Calu3 (cell line): Measurements from ENCODE around the gene YOD1. TPM values are rescaled to one million over a fixed set of nuclear protein-coding genes. Genes with fewer than 3 reads are reported as not detected.

Experiments
- BruUV-seq: library from RNA; stranded (reverse); fragments of 400-500 nt; replicated peaks from 2 replicates; lab custom pipeline; 2021; lab: Mats Ljungman, UMichigan
- CTCF ChIA-PET: fragments of 300-600 bp; sonication (Branson Sonifier 250); formaldehyde crosslinking; loops from one replicate; lab custom pipeline; 2022; ENCODE audit warnings: antibody characterized with exemption; lab: Charles Lee
- DNase-seq: peaks from one replicate; pipeline ENCODE4 v3.0.0; 2022
- H3K27ac Mint-ChIP-seq: one replicate; pipeline ENCODE4 v1.8.0; 2022; ENCODE audit warnings: mixed read lengths; ENCODE audit not compliant: unreplicated experiment
- H3K27me3 Mint-ChIP-seq: one replicate; pipeline ENCODE4 v1.8.0; 2022; ENCODE audit warnings: mixed read lengths; ENCODE audit not compliant: unreplicated experiment
- H3K36me3 Mint-ChIP-seq: one replicate; pipeline ENCODE4 v1.8.0; 2022; ENCODE audit warnings: mild to moderate bottlenecking, moderate library complexity, mixed read lengths; ENCODE audit not compliant: insufficient read depth, unreplicated experiment
- H3K4me1 Mint-ChIP-seq: one replicate; pipeline ENCODE4 v1.8.0; 2022; ENCODE audit warnings: mild to moderate bottlenecking, low read depth, mixed read lengths; ENCODE audit not compliant: unreplicated experiment
- H3K4me3 Mint-ChIP-seq: one replicate; pipeline ENCODE4 v1.8.0; 2022; ENCODE audit warnings: mild to moderate bottlenecking, low read depth, moderate library complexity, mixed read lengths; ENCODE audit not compliant: unreplicated experiment
- H3K9me3 Mint-ChIP-seq: one replicate; pipeline ENCODE4 v1.8.0; 2022; ENCODE audit warnings: low read depth, mixed read lengths; ENCODE audit not compliant: unreplicated experiment
- CTCF ChIP-seq: fragments of 200-600 bp; IDR thresholded peaks from one replicate; pipeline ENCODE4 v1.8.0; 2022; ENCODE audit warnings: antibody characterized with exemption; ENCODE audit not compliant: unreplicated experiment
- intact Hi-C: fragments of 100-400 bp; cut with micrococcal nuclease; formaldehyde crosslinking; loops from one replicate; pipeline ENCODE4 v1.10.0; 2022; ENCODE audit not compliant: unreplicated experiment
- total RNA-seq: library from RNA; stranded (reverse); gene quantifications from 2 replicates; pipeline ENCODE4 v1.2.3, GENCODE V29; 2022

YOD1 gene
- total RNA-seq, 1 experiment from 2014 or later: 22.4 TPM

GRCh38 chr1:207027921-207028320 lies 23.1 kb downstream of the YOD1 start:
- no peak for TF ChIP-seq CTCF
- CTCF ChIA-PET: no interaction called here
- peak overlapping the region; percentile 92 for H3K4me3 Mint-ChIP-seq
- H3K9me3 Mint-ChIP-seq: no peaks in the 10 kb centered on the region
- DNase-seq: no peak
- intact Hi-C loops: loop anchor here (10.0 kb wide), 1 partner anchor 297 kb away; the partner anchor contains the start of gene CD55
- no peaks in the 10 kb centered on the region for H3K27me3 Mint-ChIP-seq
- H3K4me1 Mint-ChIP-seq: peaks cover 73% of the 10 kb centered on the region
- H3K27ac Mint-ChIP-seq: peak overlapping the region; percentile 98
- peaks cover 98% of the 10 kb centered on the region for H3K36me3 Mint-ChIP-seq
- no TSS peak for BruUV-seq

DNA sequence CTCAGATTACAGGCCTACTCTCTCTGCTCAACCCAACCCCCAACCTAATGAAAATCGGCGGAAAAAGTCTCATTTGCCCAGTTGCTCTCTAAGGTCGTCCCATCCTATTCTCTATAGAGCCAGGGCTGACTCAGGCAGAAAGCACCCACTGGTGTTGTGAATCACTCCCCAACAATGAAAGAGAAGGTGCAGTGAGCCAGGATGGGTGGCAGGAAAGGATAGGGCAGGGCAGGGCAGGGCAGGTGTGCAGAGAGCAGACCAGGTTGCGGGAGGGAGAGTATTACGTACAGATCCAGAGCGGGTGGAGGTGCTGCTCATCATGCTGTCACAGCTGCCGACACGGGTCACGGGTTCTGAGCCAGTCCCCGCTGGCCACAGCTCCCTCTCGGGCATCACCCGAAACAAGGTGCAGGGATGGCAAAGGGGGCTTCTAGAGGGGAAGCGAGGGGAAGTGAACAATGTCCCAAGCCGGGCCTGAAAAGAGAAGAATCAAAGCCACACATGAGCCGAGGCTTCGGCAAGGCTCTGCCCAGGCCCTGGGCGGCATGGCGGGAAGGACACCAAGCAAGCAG lies 23.7 kb downstream of the YOD1 start:
- Mint-ChIP-seq H3K4me3 (peak overlapping the region; percentile 92), H3K27me3 (no peaks in the 10 kb centered on the region), H3K36me3 (peaks cover 98% of the 10 kb centered on the region), H3K4me1 (peaks cover 80% of the 10 kb centered on the region), H3K27ac (peak overlapping the region; percentile 98), H3K9me3 (no peaks in the 10 kb centered on the region)
- TF ChIP-seq CTCF: no peak
- CTCF ChIA-PET: interaction anchor here (0.9 kb wide), 1 partner anchor 18 kb away, joined by 3 read pairs; no protein-coding TSS in a partner anchor
- BruUV-seq: no TSS peak
- DNase-seq: peak; percentile 87
- intact Hi-C loops: loop anchor here (10.0 kb wide), 1 partner anchor 298 kb away; the partner anchor contains the start of gene CD55

DNA sequence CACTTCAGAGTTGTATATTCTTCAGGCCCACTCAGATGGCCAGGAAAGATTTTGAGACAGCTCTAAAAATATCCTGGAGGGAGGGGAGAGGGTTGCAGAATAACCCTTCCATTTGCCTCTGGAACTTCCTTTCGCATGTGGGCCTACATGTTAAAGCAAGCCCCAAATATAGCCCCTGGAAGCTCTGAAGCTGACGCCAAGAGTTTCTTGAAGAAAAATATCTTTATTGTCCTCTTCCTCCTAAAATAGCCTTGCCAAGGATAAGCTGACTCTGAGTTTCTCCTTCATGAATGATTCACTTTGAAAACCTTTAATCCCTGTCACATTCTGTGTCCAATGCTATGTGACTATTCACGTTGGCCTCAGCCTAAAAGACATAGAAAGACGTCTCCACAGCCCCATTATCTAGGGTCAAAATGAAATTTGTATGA lies 24.9 kb downstream of the YOD1 start:
- BruUV-seq: no TSS peak
- Mint-ChIP-seq H3K4me3 (peak overlapping the region; percentile 92), H3K27ac (peak overlapping the region; percentile 98), H3K4me1 (peaks cover 91% of the 10 kb centered on the region), H3K27me3 (no peaks in the 10 kb centered on the region), H3K9me3 (no peaks in the 10 kb centered on the region), H3K36me3 (peaks cover 98% of the 10 kb centered on the region)
- DNase-seq: no peak
- CTCF ChIA-PET: interaction anchor here (0.8 to 3.1 kb wide), 4 partner anchors 7 to 379 kb away, joined by 3 to 18 read pairs (median 7); partner anchors contain the start of gene C1orf116
- no peak for TF ChIP-seq CTCF
- intact Hi-C loops: loop anchor here (10.0 kb wide), 1 partner anchor 299 kb away; the partner anchor contains the start of gene CD55

- BruUV-seq: TSS peak; percentile 3
- Mint-ChIP-seq H3K9me3 (no peaks in the 10 kb centered on the region), H3K27ac (peak overlapping the region; percentile 98), H3K4me3 (peak overlapping the region; percentile 92), H3K36me3 (peaks cover 98% of the 10 kb centered on the region), H3K4me1 (peaks cover 96% of the 10 kb centered on the region), H3K27me3 (no peaks in the 10 kb centered on the region)
- intact Hi-C loops: loop anchor here (10.0 kb wide), 1 partner anchor 299 kb away; the partner anchor contains the start of gene CD55
- no peak for DNase-seq
- CTCF ChIA-PET: interaction anchor here (0.5 to 3.1 kb wide), 9 partner anchors 8 to 380 kb away, joined by 3 to 18 read pairs (median 4); partner anchors contain the start of genes C1orf116 and YOD1
- no peak for TF ChIP-seq CTCF
Observed at GRCh38 chr1:207025146-207025880, 25.7 kb downstream of the YOD1 start.
